ENCODE measurements around the gene SAFB.
"Not testable (repeated sequence)": the region's sequence is repeated elsewhere in the genome, so short reads cannot be mapped to it uniquely, and the experiment has no call there.

The SAFB gene

DNA sequence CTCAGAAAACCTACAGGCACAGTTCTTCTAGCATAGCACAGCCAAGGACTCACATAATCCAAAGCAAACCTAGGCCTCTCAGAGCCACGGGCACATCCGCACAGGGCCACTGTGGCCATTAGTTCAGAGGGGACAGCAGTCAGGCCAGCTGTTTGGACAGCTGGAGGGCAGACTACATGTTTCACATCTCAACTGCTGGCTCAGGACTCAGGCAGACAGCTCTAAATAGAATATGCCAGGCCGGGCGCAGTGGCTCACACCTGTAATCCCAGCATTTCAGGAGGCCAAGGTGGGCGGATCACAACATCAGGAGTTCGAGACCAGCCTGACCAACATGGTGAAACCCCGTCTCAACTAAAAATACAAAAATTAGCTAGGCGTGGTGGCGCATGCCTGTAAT is 27.1 kb upstream of the SAFB start:
- DNase-seq = no peak

DNA sequence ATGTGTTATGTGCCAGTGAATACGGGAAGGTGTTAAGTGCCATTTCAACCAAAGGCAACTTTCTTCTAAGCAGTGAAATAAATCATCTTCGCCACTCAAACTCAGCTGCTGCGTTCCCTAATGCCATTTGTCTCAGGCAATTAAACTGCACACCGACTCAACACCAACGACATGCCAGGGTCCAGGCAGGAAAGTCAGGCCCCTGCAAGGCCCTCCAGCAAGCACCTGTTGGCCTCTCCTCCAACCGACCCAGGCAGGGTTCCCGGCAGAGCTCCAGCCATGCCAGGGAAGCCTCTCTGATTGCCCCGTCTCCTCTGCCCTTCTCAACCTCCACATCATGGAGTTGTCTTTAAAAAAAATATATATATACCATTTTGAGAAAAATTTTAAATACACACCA is 22.1 kb upstream of the SAFB start:
- DNase-seq = no peak

- no peak for DNase-seq
These were observed 19.3 kb upstream of the SAFB start for GRCh38 chr19:5603626-5604025.

GRCh38 chr19:5605362-5605761 is 17.5 kb upstream of the SAFB start:
- no peak for DNase-seq

GRCh38 chr19:5607318-5608275 is 15.3 kb upstream of the SAFB start:
- no peak for DNase-seq

DNA sequence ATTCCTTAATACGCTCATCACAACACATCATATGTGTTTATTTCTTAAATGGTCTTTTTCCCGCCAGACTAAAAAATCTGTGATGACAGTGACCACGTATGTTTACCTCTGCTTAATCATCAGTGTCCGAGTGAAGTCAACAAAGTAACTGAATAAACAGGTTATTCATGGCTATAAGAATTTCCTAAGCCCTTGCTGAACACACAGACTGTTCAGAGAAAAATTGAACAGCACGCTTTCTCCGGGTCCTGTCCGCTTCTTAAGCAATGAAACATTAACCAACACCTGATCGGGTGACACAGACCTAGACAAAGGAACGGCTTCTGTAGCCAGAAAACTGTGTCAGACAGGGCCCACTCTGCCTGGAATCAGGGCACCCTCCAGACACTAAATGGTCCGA is 14.6 kb upstream of the SAFB start:
- no peak for DNase-seq

DNA sequence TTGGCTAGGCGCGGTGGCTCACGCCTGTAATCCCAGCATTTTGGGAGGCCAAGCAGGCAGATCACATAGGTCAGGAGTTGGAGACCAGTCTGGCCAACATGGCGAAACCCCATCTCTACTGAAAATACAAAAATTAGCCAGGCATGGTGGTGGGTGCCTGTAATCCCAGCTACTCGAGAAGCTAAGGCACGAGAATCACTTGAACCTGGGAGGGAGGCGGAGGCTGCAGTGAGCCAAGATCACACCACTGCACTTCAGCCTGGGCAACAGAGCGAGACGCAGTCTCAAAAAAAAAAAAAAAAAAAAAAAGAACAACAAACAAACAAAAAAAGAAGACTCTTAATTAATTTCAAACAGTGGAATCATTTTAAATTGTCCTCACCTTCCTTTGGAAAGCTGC is 14.1 kb upstream of the SAFB start:
- DNase-seq = not testable (repeated sequence)

DNA sequence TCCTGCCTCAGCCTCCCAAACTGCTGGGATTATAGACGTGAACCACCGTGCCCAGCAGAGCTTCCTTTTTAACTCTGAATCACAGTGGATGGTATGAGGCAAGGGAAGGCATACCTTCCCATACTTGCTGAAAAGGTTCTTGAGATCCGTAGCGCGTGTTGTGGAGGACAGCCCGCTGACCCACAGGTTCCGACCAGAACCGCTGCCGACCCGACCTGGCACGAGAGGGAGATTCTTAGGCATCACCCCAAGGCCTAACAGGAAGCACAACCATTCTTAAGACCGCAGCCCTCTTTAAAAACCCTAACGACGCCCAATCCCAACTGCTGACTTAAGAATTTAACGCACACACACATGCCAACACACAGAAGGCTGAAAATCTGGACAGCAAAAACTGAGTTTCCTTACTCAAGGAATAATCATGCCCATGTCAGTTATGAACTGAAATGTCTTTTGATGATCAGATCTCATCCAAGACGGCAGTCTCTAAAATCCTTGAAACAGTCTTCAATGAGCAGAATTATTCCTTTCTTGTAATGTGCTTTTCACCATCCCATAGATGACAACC is 12.9 kb upstream of the SAFB start:
- no peak for DNase-seq

DNA sequence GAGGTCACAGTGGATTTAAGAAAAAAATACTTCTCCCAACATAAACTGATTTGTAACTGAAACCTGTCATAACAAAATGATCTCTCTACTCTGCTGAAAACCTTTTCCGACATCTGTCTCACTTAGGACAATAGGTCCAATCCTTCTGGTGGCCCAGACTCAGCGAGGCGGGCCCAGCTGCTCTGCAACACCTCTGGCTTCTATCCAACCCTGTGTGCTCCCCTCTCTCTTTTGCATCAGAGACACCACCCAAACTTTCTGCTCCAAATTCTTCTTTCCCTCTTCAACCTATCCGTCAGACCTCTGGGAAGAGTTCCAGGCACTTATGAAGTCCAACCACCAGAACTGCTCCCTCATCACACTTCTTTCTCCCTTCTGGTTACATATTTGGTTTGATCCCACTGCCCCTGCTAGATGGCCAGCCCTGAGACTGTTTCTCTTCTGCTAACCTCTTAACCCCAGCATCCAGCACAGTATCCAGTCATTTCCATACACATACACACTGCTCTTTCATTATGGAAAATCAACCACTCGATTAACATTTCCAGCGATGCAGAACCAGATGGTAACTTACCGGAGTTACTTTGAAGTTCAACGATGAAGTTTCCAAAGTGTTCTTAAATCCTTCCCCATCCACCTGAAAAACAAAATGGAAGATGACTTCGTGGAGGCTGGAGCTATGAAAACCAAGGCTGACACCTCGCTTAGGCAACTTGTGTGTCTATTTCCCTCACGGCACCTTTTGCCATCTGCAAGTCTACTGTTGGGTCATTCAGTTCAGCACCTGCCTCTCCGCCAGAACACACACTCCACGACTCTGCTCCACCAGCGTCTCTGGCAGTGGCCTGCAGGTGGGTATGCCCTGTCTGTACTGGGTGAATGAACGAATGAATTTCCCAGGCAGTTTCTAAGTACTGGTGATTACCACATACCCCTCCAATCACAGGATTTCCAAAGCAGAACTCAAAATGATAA is 9.7 kb upstream of the SAFB start:
- DNase-seq = no peak

DNA sequence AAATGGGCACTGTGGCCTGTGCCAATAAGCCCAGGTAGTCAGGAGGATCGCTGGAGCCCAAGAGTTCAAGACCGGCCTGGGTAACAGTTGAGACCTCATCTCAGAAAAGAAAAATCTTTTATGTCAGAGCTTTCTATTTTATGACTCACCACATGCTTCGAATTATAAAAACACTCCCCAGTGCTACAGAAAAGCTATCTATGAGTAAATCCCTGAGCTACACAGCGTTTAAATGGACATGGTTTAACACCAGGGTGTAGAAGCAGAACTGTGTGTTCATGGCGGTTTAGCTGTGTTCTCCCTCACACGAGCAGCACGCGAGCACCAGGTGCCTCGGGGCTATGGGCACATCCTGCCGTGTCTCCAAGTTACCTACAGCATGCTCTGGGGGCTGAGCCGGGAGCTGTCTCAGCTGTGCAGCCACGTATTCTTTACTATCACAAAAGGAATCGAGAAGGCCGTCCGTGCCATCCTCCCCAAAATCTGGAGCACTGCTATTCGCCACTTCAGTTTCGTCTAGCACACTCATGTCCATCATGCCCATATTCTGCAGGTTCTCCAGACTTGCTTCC is 7.0 kb upstream of the SAFB start:
- DNase-seq = no peak

- DNase-seq = no peak
These were observed 5.8 kb upstream of the SAFB start for GRCh38 chr19:5617080-5617479.

- no peak for DNase-seq
These were observed 4.3 kb upstream of the SAFB start for GRCh38 chr19:5618591-5618990.

GRCh38 chr19:5619946-5620345 is 2.9 kb upstream of the SAFB start:
- DNase-seq = no peak

- no peak for DNase-seq
These were observed 1.5 kb upstream of the SAFB start for GRCh38 chr19:5621311-5621944.

- peak; percentile 37 to 45 for DNase-seq
These were observed 878 bp upstream of the SAFB start for GRCh38 chr19:5621945-5622464.

GRCh38 chr19:5623397-5624017 is 624 bp downstream of the SAFB start:
- DNase-seq = peak in 1 of 2 donors; percentile 22

- peak; percentile 24 to 28 for DNase-seq
These were observed 1.3 kb downstream of the SAFB start for GRCh38 chr19:5624018-5624663.

GRCh38 chr19:5624741-5625278 is 1.9 kb downstream of the SAFB start:
- DNase-seq = no peak

DNA sequence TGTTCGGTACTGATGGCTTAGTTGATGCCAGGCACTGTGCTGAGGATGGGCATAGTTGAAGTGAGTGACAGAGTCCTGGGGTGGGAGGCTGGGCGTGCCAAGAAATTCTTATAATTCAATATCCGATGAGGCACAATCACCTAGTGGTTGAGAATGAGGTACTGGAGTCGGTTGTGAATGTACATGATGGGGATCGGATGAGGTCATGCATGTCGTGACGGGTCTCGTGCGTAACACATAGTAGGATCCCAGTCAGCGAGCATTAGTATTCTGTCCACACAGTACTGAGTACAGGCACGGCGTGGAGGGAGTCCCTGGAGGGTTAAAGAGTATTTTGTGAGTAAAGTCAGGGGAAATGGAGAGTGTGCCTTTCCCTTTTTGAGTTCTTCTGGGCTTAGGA is 2.8 kb downstream of the SAFB start:
- no peak for DNase-seq

DNA sequence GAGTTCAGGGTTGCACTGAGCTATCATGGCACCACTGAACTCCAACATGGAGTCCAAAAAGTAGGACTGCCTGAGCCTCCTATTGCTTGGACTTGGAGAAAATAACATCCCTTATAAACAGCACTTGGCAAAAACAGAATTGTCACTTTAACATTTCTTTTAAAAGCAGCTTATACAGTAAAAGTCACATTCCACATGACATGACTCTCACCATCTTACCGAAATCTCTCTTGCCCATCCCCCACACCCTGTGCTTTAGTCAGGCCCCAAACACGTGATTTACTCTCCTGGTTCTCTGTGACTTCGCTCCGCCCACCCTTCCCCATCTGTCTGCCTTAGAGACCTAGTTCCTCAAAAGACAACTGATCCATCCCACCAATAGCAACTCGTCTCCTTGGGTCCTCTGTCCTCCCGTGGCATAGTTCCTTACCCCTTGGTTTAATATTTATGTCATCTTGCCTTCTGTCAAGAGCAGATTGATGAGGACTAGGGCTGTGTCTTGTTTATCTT is 4.6 kb downstream of the SAFB start:
- peak; percentile 44 to 49 for DNase-seq

DNA sequence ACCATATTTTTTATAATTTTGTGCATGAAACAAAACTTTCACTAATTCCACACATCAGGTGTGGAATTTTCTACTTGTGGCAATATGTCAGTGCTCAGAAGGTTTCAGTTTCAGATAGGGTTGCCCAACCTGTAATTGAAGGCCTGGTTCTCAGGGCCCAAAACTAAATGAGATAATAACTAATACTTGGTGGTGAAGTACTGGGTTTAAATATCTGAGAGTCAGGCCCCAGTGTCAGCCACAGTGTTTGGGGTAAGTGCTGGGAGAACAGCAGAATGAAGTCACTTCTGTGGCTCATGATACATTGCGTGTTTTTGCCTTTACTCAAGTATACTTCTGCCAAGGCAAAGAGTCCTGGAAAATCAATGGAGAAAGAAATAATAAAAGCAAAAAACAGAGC is 5.6 kb downstream of the SAFB start:
- DNase-seq = no peak
